ENCODE measurements around the gene GPX2. TPM values are rescaled to one million over a fixed set of nuclear protein-coding genes. Genes with fewer than 3 reads are reported as not detected.

GPX2 gene
- total and polyA plus RNA-seq, 2 experiments from 2014 or later = 0.78 to 2.2 TPM

GRCh38 chr14:64953661-64954060, 11.1 kb upstream of the GPX2 start:
- no peak for ATAC-seq
- no peak overlapping the region for H3K27ac Mint-ChIP-seq

More at GRCh38 chr14:64953661-64954060, 11.1 kb upstream of the GPX2 start:
- Mint-ChIP-seq H3K4me1 (peaks cover 40% of the 10 kb centered on the region), H3K36me3 (ENCODE audit: low read depth) (peaks cover 32% of the 10 kb centered on the region), H3K27me3 (ENCODE audit: insufficient read depth, low read depth, poor library complexity) (peaks cover 1% of the 10 kb centered on the region), H3K4me3 (no peak overlapping the region), H3K9me3 (no peaks in the 10 kb centered on the region; the same call in 2 of the 3 replicates)
- no peak overlapping the region for H3K4me2 ChIP-seq
- no peak overlapping the region for H3K4me3 ChIP-seq
- peaks cover 10% of the 10 kb centered on the region for H3F3A ChIP-seq (replicated peaks; ENCODE audit: low read depth)
- H3K36me3 ChIP-seq (ENCODE audit: insufficient read depth) = peaks cover 5% of the 10 kb centered on the region; the same call in 1 of the 2 replicates
- no peaks in the 10 kb centered on the region; the same call in 1 of the 2 replicates for H4K20me1 ChIP-seq (replicated peaks; ENCODE audit: insufficient read depth)
- H3K9me2 ChIP-seq (ENCODE audit: insufficient read depth) = no peaks in the 10 kb centered on the region
- peaks cover 28% of the 10 kb centered on the region for H3K4me1 ChIP-seq (ENCODE audit: insufficient read depth)
- H3K27me3 ChIP-seq (ENCODE audit: insufficient read depth) = no peaks in the 10 kb centered on the region
- no peak for DNase-seq (ENCODE audit: low spot score)
- TF ChIP-seq ETS1 (IDR thresholded peaks at IDR 0.05) (no peak), NANOG (IDR thresholded peaks at IDR 0.05; ENCODE audit: borderline replicate concordance) (no peak), POLR2AphosphoS5 (IDR thresholded peaks at IDR 0.05; ENCODE audit: low read depth) (no peak), ZNF331 (CRISPR knock-in tag; IDR thresholded peaks at IDR 0.05; ENCODE audit: low read depth) (no peak), ZNF114 (CRISPR knock-in tag; IDR thresholded peaks at IDR 0.05) (no peak), CREB1 (CRISPR knock-in tag; IDR thresholded peaks at IDR 0.05; ENCODE audit: low read depth) (no peak), CTCF (conservative IDR thresholded peaks at IDR 0.05; ENCODE audit: low read depth in 2 of 2) (no peak), JUNB (IDR thresholded peaks at IDR 0.05; ENCODE audit: unreplicated experiment) (no peak), ZNF462 (CRISPR knock-in tag; IDR thresholded peaks at IDR 0.05) (no peak), EZH2phosphoT487 (IDR thresholded peaks at IDR 0.05; ENCODE audit: unreplicated experiment) (no peak), REST (IDR thresholded peaks at IDR 0.05; ENCODE audit: unreplicated experiment) (no peak)
- H2AFZ ChIP-seq = no peak overlapping the region
- no peak overlapping the region for H3K27ac ChIP-seq (ENCODE audit: low read depth)
- H3K79me2 ChIP-seq (replicated peaks; ENCODE audit: insufficient read depth) = no peaks in the 10 kb centered on the region; the same call in 1 of the 2 replicates

All from GM23338 (cell line).